NCI-H526 (cell line): ENCODE data around the gene SLC16A8.

Source experiments
- DNase-seq, 2 experiments: peaks; one replicate each; lab custom pipeline; 2025; lab: John Stamatoyannopoulos, UW

The SLC16A8 gene

GRCh38 chr22:38028344-38029130 lies 55.4 kb downstream of the SLC16A8 start:
- DNase-seq: no peak
